Activated naive CD4-positive, alpha-beta T cell treated with anti-CD3 and anti-CD28 coated beads for 36 hours (primary cell): ENCODE data around the gene SNX9. TPM values are rescaled to one million over a fixed set of nuclear protein-coding genes. Genes with fewer than 3 reads are reported as not detected.

Experiments used
- CTCF ChIA-PET: fragments of 350-600 bp; sonication (Branson Sonifier 250); formaldehyde crosslinking; loops from one replicate; lab custom pipeline; 2021; ENCODE audit warnings: antibody characterized with exemption; lab: Charles Lee
- DNase-seq: peaks from one replicate; pipeline ENCODE4 v3.0.0-alpha.2; 2020
- H3K27ac Mint-ChIP-seq: one replicate; pipeline ENCODE4 v1.8.0; 2021; ENCODE audit warnings: mild to moderate bottlenecking, mixed read lengths
- H3K27me3 Mint-ChIP-seq: one replicate; pipeline ENCODE4 v1.8.0; 2021; ENCODE audit warnings: low read depth, mixed read lengths
- H3K36me3 Mint-ChIP-seq: one replicate; pipeline ENCODE4 v1.8.0; 2021; ENCODE audit warnings: low read depth, mixed read lengths
- H3K4me1 Mint-ChIP-seq: one replicate; pipeline ENCODE4 v1.8.0; 2021; ENCODE audit warnings: low read depth, mixed read lengths
- H3K4me3 Mint-ChIP-seq: one replicate; pipeline ENCODE4 v1.8.0; 2021; ENCODE audit warnings: mild to moderate bottlenecking, moderate library complexity, mixed read lengths
- H3K9me3 Mint-ChIP-seq: one replicate; pipeline ENCODE4 v1.8.0; 2021; ENCODE audit warnings: mixed read lengths
- intact Hi-C: fragments of 100-400 bp; cut with micrococcal nuclease; formaldehyde crosslinking; loops from one replicate; pipeline ENCODE4 v1.15.1; 2023
- total RNA-seq, 2 experiments: library from RNA; stranded (reverse); gene quantifications; one replicate each; pipeline ENCODE4 v1.2.3, GENCODE V29; 2021

Gene SNX9
- total RNA-seq, 2 experiments from 2014 or later: 34.3 to 34.6 TPM

- H3K9me3 Mint-ChIP-seq: no peaks in the 10 kb centered on the region
- peak overlapping the region; percentile 67 for H3K4me3 Mint-ChIP-seq
- peaks cover 41% of the 10 kb centered on the region for H3K4me1 Mint-ChIP-seq
- peaks cover 4% of the 10 kb centered on the region for H3K27me3 Mint-ChIP-seq
- H3K27ac Mint-ChIP-seq: peak overlapping the region; percentile 82
- intact Hi-C loops: no loop called here
- H3K36me3 Mint-ChIP-seq: peaks cover 20% of the 10 kb centered on the region
- CTCF ChIA-PET: interaction anchor here (1.0 kb wide), 1 partner anchor 66 kb away, joined by 3 read pairs; no protein-coding TSS in a partner anchor
- no peak for DNase-seq
Observed at GRCh38 chr6:157822245-157823000, 623 bp upstream of the SNX9 start.

- peak; percentile 96 for DNase-seq
- peaks cover 22% of the 10 kb centered on the region for H3K36me3 Mint-ChIP-seq
- peak overlapping the region; percentile 96 for H3K27ac Mint-ChIP-seq
- H3K4me3 Mint-ChIP-seq: peak overlapping the region; percentile 80
- no peaks in the 10 kb centered on the region for H3K9me3 Mint-ChIP-seq
- peaks cover 42% of the 10 kb centered on the region for H3K4me1 Mint-ChIP-seq
- peaks cover 4% of the 10 kb centered on the region for H3K27me3 Mint-ChIP-seq
- CTCF ChIA-PET: interaction anchor here (1.6 kb wide), 2 partner anchors 61 to 203 kb away, joined by 3 read pairs; no protein-coding TSS in a partner anchor
- intact Hi-C loops: loop anchor here (1.0 to 2.0 kb wide), 11 partner anchors 10 to 825 kb away; no protein-coding TSS in a partner anchor
Observed at GRCh38 chr6:157823528-157824370, 703 bp downstream of the SNX9 start.

- Mint-ChIP-seq H3K27ac (peak overlapping the region; percentile 96), H3K4me1 (peaks cover 50% of the 10 kb centered on the region), H3K36me3 (peaks cover 23% of the 10 kb centered on the region), H3K9me3 (no peaks in the 10 kb centered on the region), H3K27me3 (peaks cover 4% of the 10 kb centered on the region), H3K4me3 (peak overlapping the region; percentile 80)
- CTCF ChIA-PET: interaction anchor here (1.6 kb wide), 2 partner anchors 59 to 201 kb away, joined by 3 read pairs; no protein-coding TSS in a partner anchor
- DNase-seq: no peak
- intact Hi-C loops: loop anchor here (2.0 kb wide), 2 partner anchors 157 to 823 kb away; no protein-coding TSS in a partner anchor
Observed at GRCh38 chr6:157825243-157825904, 2.3 kb downstream of the SNX9 start.

- H3K4me3 Mint-ChIP-seq: peak overlapping the region; percentile 34
- H3K27me3 Mint-ChIP-seq: no peaks in the 10 kb centered on the region
- DNase-seq: no peak
- CTCF ChIA-PET: interaction anchor here (0.7 to 2.1 kb wide), 6 partner anchors 42 to 196 kb away, joined by 3 to 7 read pairs (median 4); no protein-coding TSS in a partner anchor
- intact Hi-C loops: no loop called here
- H3K9me3 Mint-ChIP-seq: peaks cover 20% of the 10 kb centered on the region
- peaks cover 37% of the 10 kb centered on the region for H3K36me3 Mint-ChIP-seq
- H3K27ac Mint-ChIP-seq: peak overlapping the region; percentile 54
- peaks cover 71% of the 10 kb centered on the region for H3K4me1 Mint-ChIP-seq
Observed at GRCh38 chr6:157830354-157831017, 7.4 kb downstream of the SNX9 start.

GRCh38 chr6:157831018-157831369 lies 7.9 kb downstream of the SNX9 start:
- Mint-ChIP-seq H3K27ac (peak overlapping the region; percentile 54), H3K27me3 (no peaks in the 10 kb centered on the region), H3K4me3 (peak overlapping the region; percentile 34), H3K9me3 (peaks cover 22% of the 10 kb centered on the region), H3K4me1 (peaks cover 71% of the 10 kb centered on the region), H3K36me3 (peaks cover 40% of the 10 kb centered on the region)
- intact Hi-C loops: no loop called here
- no peak for DNase-seq
- CTCF ChIA-PET: interaction anchor here (0.7 to 2.6 kb wide), 6 partner anchors 42 to 195 kb away, joined by 3 to 12 read pairs (median 5); no protein-coding TSS in a partner anchor

GRCh38 chr6:157831424-157832249 lies 8.6 kb downstream of the SNX9 start:
- no peaks in the 10 kb centered on the region for H3K27me3 Mint-ChIP-seq
- peaks cover 43% of the 10 kb centered on the region for H3K36me3 Mint-ChIP-seq
- peak overlapping the region; percentile 78 for H3K27ac Mint-ChIP-seq
- H3K4me3 Mint-ChIP-seq: peak overlapping the region; percentile 39
- H3K4me1 Mint-ChIP-seq: peaks cover 78% of the 10 kb centered on the region
- peaks cover 24% of the 10 kb centered on the region for H3K9me3 Mint-ChIP-seq
- no peak for DNase-seq
- CTCF ChIA-PET: interaction anchor here (1.1 to 2.6 kb wide), 6 partner anchors 16 to 76 kb away, joined by 3 to 12 read pairs (median 6); no protein-coding TSS in a partner anchor
- intact Hi-C loops: loop anchor here (2.0 kb wide), 2 partner anchors 53 to 67 kb away; no protein-coding TSS in a partner anchor

DNA sequence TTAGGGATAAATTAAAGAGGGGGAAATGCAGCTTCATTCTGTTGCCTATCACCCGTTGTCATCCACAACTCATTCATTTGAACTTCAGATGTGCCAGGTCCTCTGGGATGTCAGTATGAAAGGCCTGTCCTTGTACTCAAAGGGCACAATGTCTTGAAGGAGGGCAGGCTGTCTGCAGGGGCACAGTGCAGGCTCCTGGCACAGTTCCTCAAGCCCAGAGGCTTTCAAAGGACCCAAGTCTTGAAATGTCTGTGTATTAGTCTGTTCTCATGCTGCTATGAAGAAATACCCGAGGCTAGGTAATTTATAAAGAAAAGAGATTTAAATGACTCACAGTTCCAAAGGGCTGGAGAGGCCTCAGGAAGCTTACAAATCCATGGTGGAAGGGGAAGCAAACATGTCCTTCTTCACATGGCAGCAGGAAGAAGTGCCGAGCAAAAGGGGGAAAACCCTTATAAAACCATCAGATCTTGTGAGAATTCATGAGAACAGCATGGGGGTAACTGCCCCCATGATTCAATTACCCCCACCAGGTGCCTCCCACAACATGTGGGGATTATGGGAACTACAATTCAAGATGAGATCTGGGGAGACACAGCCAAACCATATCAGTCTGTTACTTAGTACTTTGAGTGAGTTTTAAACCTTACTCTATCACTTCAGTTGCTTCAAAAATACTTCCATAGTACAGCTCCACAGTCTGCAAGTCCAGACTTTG lies 9.4 kb downstream of the SNX9 start:
- peaks cover 44% of the 10 kb centered on the region for H3K36me3 Mint-ChIP-seq
- peaks cover 83% of the 10 kb centered on the region for H3K4me1 Mint-ChIP-seq
- intact Hi-C loops: loop anchor here (2.0 kb wide), 2 partner anchors 52 to 68 kb away; no protein-coding TSS in a partner anchor
- CTCF ChIA-PET: interaction anchor here (1.1 to 2.6 kb wide), 6 partner anchors 14 to 77 kb away, joined by 3 to 12 read pairs (median 4); no protein-coding TSS in a partner anchor
- peaks cover 24% of the 10 kb centered on the region for H3K9me3 Mint-ChIP-seq
- peak overlapping the region; percentile 11 for H3K4me3 Mint-ChIP-seq
- no peak for DNase-seq
- H3K27me3 Mint-ChIP-seq: no peaks in the 10 kb centered on the region
- peak overlapping the region; percentile 78 for H3K27ac Mint-ChIP-seq

DNA sequence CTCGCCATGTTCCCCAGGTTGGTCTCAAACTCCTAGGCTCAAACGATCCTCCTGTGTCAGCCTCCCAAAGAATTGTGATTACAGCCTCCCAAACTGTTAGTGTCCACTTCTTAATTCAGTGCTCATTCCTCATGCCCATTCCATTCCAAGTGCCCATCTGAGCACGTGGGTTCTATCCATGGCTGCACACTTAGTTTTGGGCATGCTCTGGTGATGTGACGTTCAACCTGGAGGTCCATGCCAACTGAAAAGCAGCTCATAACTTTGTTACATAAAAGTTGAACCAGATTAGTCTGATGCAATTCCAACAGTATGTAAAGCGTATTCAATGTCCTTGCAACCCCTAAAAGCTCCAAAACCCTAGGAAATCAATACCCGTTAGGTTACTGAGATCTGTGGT lies 11.5 kb downstream of the SNX9 start:
- intact Hi-C loops: no loop called here
- Mint-ChIP-seq H3K4me1 (peaks cover 83% of the 10 kb centered on the region), H3K4me3 (no peak overlapping the region), H3K27me3 (no peaks in the 10 kb centered on the region), H3K36me3 (peaks cover 41% of the 10 kb centered on the region), H3K9me3 (peaks cover 24% of the 10 kb centered on the region), H3K27ac (peak overlapping the region; percentile 31)
- CTCF ChIA-PET: interaction anchor here (0.7 to 2.1 kb wide), 7 partner anchors 26 to 78 kb away, joined by 3 to 10 read pairs (median 4); no protein-coding TSS in a partner anchor
- no peak for DNase-seq

GRCh38 chr6:157838718-157839430 lies 15.8 kb downstream of the SNX9 start:
- Mint-ChIP-seq H3K4me3 (no peak overlapping the region), H3K36me3 (peaks cover 16% of the 10 kb centered on the region), H3K27me3 (no peaks in the 10 kb centered on the region), H3K9me3 (peaks cover 6% of the 10 kb centered on the region), H3K27ac (no peak overlapping the region), H3K4me1 (peaks cover 81% of the 10 kb centered on the region)
- no peak for DNase-seq
- CTCF ChIA-PET: interaction anchor here (1.3 to 1.4 kb wide), 2 partner anchors 10 to 82 kb away, joined by 3 to 5 read pairs; no protein-coding TSS in a partner anchor
- intact Hi-C loops: no loop called here
